Neural progenitor cell (in vitro differentiated cells): ENCODE data around the gene APOE.

Experiments
- EZH2 ChIP-seq: fragments of 200-600 bp; sonication (generic); IDR thresholded peaks from 2 replicates; pipeline ENCODE4 v1.6.1; 2017; ENCODE audit warnings: antibody characterized with exemption, mild to moderate bottlenecking, moderate library complexity
- TF ChIP-seq, protein P1 (sequence below): fragments of 200-600 bp; sonication (generic); IDR thresholded peaks from 2 replicates; pipeline ENCODE4 v1.5.1; 2017; ENCODE audit warnings: antibody characterized with exemption, mild to moderate bottlenecking

DNA sequence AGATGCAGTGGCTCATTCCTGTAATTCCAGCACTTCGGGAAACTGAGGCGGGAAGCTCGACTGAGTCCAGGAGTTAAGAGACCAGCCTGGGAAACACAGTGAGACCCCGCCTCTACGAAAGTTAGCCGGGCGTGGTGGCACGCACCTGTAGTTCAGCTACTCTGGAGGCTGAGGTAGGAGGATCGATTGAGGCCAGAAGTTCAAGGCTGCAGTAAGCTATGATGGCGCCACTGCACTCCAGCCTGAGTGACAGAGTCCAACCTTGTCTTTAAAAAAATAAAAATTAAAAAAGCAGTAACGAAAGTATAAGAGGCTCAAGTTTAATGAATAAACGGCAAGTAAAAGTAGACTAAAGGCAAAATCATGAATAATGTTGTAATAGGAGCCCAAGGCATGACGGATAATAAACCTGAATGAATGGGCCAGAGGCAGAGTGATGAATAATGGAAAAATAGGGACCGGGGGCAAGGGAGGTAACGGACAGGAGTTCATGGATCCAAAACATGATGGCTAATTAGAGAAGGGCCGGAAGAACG lies 15.7 kb upstream of the APOE start:
- TF ChIP-seq, protein P1, sequence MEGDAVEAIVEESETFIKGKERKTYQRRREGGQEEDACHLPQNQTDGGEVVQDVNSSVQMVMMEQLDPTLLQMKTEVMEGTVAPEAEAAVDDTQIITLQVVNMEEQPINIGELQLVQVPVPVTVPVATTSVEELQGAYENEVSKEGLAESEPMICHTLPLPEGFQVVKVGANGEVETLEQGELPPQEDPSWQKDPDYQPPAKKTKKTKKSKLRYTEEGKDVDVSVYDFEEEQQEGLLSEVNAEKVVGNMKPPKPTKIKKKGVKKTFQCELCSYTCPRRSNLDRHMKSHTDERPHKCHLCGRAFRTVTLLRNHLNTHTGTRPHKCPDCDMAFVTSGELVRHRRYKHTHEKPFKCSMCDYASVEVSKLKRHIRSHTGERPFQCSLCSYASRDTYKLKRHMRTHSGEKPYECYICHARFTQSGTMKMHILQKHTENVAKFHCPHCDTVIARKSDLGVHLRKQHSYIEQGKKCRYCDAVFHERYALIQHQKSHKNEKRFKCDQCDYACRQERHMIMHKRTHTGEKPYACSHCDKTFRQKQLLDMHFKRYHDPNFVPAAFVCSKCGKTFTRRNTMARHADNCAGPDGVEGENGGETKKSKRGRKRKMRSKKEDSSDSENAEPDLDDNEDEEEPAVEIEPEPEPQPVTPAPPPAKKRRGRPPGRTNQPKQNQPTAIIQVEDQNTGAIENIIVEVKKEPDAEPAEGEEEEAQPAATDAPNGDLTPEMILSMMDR = no peak
- no peak for TF ChIP-seq EZH2
